Activated CD4-positive, alpha-beta T cell treated with anti-CD3 and anti-CD28 coated beads, Interleukin-2, Interleukin-4, amounts not matched to agents 100 ng/mL and 50 ng/mL, durations not matched to agents 16 hours and 8 hours (primary cell): ENCODE results near the gene ANKRD44.

Experiments used
- DNase-seq: peaks from one replicate; pipeline ENCODE4 v3.0.0-alpha.2; 2020; ENCODE audit warnings: low spot score

The ANKRD44 gene

DNA sequence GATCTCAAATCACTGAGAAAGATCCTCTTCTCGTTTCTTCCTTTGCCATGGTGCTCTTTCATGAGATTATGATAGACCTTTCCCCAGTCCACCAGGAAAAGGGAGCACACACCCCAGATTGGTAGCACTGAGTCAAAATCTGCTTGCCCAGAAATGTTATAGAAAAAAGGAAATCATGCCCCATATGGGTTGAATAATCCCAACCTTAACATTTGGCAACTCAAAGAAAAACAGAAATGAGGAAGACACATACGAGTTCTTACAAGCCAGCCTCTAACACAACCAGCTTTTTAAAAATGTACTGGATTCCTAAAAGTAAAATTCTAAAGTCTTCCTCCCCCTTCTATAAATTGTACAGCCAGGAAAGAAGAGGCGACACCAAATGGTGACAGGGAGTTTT is 103.0 kb downstream of the ANKRD44 start:
- no peak for DNase-seq

DNA sequence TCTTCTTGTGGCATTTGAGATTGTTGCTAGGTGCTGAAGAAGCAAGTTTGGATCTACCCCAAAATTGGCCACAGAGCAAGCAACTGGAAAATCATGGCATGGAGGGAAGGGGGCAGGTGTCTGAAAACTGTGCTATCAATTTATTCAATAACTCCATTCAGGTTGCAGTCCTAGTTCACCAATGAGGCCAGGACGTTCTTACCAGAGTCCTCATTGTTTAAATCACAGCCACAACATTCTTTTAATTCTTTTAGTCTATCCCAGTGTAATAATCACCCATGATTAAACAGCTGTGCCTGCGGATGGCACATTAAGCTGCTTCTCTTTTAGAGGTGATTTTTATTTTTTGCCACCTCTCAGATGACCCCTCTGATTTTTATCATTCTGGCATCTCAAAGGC is 103.5 kb downstream of the ANKRD44 start:
- DNase-seq: no peak

DNA sequence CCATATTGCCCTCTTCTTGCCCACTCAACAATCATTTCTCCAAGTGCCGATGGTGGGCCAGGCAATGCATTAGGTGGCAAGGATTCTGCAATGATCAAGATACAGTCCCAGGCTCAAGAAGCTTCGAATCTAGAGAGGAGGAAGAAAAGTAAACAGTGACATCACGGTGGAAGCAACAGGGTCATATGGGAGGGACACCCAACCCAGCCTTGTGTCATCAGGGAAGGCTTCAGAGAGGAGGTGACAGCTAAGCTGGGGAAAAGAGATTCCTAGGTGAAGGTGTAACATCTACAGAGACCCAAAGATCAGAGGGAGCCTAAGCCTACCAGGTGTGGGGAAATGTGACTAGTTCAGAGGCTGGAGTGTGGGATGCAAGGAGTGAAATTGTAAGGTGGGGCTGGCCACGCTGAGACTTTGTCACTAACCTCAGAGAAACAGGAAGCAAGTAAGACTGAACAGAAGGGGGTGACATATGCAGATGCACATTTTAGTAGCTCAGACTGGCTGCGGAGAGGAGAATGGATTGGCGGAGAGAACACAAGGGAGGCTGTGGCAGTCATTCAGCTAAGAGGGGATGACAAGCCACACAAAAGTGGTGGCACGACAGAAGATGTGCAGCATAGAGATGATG is 104.9 kb downstream of the ANKRD44 start:
- DNase-seq: peak; percentile 65

DNA sequence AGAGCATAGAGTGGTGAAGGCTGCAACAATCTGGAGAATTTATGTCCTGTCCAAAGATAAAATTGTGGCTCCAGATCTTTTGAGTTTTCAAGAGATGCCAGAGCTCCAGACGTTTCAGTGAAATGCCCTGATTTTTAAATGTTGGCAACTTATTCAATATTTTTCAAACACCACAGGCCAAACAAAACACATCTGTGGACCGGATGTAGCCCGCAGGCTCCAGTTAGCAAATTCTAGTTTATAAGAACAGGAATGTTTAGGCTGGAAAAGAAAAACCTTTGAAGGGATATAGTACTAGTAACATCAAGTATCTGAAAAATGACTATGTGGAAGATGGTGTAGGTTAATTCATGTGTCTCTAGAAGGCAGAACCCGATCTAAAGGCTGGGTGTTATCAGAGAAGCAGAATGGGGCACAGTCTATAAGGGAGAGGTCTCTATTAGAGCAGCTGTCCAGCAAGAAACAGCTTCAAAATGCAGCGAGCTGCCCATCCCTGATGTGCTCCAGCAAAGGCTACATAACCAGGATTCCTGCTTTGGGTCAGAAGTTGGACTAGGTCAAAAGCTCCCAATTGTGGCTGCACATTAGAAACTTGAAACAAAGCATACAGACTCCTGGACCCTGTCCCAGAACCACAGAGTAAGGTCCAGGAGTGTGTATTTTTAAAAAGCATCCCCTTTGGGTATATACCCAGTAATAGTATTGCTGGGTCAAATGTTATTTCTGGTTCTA is 105.9 kb downstream of the ANKRD44 start:
- DNase-seq: no peak

DNA sequence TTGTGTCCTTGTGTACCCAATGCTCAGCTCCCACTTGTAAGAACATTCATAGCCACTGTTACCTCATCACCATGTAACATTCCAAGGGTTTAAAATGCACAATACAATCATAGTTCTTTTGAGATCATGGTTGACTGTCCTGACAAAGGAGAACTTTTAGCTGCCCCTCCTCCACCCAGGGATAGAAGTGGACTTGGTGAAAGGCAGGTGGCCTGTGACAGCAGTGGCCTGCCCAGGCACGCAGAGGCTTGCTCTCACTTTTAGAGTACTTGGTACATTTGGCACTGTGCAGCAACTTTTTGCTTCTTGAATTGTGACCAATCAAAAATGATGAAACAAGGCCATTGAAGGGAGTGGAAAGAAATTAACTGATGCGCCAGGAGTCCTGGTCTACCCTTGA is 108.7 kb downstream of the ANKRD44 start:
- DNase-seq: no peak

DNA sequence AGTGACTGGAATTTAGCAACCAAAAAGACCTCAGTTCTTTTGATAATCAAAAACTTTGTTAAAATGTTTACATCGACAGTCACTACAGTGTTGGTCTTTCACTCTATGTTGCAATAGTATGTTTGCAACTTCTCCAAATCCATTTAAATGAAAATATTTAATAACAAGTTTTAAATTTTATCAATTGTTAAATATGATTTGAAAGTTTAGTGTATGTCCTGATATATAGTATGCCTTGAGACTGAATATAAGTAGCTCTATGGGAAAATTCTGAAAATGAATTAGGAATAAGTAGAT is 109.9 kb downstream of the ANKRD44 start:
- no peak for DNase-seq

DNA sequence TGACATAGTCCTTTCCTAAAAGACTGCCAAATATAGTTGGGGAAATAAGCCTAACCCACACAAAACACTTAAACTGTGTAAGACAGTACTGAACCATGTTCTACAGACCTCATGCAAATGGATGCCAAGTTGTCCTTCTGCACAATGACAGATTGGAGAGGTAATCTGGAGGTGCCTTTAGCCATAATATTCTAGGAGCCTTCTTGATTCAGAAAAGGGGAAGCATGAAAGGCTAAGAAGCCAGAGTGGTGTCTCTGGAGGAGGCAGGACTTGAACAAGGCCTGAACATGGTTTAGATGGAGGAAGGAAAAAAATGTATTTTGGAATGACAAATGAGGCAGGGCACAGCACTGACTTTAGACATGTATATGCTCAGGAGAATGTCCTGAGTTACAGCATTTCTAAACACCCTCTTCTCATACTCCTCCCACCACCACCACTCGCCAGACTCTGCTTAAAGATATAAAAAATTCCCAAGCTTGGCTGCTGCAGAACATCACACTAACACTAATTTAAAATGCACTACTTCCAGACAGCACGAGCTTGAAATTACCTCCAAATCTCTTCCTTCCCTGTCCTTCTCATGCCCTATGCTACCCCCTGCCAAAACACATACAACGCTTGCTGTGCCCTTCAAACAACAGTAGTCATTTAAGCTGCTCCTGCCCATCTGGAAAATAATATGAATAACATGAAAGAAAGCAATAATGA is 110.4 kb downstream of the ANKRD44 start:
- DNase-seq: no peak

DNA sequence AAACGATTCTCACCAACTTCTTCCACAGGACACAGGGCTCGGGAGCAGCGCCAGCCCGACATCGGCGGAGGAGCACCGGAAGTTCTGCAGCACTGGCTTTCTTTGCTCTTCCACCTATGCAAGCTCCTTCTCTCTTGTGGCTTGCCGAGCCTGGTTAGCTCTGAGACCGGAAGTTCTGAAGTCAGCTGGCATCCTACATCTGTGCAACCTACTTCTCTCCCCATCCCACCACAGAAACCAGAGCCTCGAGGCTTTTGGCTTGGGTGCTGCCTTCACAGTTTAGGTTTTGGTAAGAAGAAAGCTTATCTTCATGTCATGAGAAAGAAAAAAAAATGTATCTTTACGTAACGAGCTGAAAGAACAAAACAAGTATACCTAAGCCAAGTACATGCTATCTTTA is 111.7 kb downstream of the ANKRD44 start:
- peak; percentile 96 for DNase-seq

DNA sequence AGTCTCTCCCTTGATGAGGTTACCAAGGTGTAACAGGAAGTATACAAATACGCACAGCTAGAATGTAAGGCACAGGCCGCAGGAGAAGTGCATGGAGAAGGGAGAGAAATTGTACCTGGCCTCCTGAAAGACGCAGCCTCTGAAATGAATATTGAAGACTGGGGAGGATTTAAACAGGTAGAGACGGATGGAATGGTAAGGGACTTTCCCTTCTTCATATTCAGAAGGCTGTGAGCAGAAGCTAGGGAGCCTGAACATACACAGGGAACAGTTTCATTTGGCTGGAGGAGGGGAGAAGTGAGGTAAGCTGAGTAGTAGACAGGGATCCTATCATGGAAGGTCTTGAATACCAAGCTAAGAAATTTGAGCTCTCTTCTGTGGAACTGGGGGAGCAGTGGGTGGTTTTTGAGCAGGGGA is 112.7 kb downstream of the ANKRD44 start:
- DNase-seq: no peak

DNA sequence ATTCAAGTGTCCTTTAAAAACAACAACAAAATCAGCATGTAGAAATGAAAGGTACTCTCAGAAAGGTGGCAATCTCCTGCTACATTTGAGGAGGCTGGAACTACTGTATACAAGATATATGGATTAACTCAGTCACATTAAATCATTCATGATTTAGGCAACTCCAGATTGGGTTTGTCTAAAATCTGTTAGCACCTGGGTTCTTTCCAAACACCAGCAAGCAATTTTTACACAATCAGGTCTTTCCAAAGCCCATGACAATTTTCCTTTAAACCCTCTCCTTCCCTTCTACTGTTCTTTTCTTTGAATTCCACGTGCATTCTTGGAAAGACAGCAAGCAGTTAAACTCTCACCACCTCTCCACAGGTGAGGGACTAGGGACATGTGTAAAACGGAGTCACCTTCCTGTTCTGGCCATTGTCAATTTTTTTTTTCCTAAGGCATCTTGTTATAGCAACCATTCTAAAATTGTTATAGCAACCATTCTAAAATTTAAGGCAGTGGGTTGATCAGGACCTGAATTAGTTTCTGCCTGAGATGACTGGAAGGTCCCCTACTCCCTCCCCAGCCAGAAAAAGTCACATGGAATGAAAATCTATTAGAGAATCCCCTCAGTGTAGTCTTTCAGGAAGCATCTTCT is 113.9 kb downstream of the ANKRD44 start:
- no peak for DNase-seq

DNA sequence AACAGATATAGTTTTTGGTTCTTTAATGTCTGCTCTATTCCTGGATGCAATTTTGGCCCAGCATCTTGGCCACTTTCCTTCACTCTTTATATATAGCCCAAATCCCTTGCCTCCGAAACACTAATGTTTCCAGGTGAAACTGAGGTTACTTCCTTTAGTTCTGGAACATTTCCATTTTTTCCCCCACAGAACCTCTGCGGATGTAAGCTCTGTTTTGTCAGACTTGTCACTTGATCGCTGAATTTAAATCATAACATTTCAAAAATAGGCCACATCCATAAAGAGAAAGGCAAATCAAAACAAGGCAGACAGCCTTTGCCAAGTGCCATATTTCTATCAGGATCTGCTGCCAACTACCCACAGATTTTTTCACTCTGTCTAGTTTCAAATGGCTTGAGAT is 115.1 kb downstream of the ANKRD44 start:
- DNase-seq: no peak

DNA sequence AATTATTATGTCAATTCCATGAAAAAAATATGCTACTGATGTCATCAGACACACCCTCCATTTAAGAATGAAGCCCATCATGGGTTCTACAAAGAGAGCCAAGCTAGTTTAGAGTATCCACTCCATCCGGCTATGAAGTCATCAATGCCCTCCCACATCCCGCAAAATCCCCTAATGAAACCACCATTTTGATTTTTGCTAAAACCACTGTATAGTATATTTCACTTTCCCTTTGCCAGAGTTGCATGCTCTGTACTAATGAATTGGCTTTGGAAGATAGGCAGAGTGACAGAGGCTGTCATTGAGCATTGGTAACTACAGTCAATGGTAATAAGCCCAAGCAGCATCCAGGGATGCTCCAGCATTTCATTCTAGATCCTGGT is 118.6 kb downstream of the ANKRD44 start:
- DNase-seq: peak; percentile 63

DNA sequence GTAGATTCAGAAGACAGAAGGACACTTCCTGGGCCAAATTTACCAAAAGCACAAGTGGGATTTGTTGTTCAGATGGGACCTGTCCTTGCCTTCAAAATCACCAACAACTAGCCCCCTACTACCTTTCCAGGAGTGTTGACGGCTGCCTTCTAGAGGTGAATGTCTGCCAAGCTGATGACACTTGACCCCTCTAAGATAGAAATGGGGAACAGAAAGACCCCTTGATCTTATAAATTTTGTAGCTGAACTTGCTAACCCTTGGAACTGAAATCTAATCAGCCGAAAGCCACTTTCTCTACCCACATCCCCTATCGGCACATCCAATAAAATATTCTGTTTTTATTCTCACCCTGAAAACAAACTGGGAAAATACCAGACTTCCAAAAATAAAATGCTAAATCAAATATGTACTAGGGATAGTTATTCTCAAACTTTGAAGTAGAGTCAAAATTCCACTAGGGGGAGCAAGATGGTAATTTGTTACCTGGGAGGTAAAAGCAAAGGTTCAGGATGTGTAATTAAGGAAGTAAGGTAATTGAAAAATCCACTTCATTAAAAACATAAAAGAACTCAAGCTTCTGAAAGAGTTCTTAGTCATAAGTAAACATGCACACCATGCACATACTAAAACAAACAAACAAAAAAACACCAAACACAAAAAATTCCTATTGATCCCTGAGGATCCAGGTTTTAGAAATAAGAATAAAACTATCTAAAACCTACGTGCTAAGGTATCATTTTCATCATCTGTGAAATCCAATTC is 119.2 kb downstream of the ANKRD44 start:
- peak; percentile 71 for DNase-seq

DNA sequence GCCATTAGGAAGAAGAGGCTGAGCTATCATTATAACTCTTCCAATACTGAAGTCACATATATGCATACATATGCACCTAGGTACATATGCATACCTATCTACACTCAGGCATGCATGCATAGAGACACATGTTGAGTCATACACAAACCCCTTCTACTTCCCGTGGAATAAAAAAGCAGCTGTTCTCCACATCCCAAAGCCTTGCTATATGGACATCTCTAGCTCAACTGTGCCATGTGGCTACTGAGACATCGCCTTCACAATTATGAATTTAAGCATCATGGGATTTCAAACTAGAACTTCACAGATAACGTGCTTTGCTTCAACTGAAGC is 120.5 kb downstream of the ANKRD44 start:
- DNase-seq: no peak

DNA sequence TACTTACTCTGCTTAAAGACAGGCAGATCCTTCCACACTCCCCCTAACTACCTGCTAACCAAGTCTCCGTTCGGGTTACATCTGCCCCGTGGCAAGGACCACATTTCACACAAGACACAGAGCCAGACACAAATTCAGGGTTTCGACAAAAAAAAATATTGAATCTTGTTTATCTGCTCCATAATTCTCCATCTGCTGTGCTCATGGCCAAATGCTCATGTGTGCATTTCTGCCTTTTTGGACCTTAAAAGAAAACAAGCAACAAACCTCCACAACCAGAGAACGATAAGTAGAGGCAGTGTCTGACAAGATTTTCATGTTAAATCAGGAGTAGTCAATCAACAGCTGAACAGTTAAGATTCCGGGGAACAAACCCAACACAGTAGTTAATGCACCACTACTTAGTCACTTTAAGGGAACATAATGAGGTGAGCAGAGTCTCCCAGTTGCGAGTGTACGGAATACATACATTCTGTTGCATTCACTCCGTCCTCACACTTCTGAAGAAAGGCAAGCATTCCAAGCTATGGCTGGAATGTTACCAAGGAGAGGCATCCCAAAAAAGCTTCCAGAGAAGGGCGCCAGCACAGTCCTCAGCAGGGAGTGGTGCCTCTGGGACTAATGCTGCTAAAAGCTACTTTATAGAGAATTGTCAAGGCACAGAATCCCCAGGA is 121.0 kb downstream of the ANKRD44 start:
- DNase-seq: no peak

DNA sequence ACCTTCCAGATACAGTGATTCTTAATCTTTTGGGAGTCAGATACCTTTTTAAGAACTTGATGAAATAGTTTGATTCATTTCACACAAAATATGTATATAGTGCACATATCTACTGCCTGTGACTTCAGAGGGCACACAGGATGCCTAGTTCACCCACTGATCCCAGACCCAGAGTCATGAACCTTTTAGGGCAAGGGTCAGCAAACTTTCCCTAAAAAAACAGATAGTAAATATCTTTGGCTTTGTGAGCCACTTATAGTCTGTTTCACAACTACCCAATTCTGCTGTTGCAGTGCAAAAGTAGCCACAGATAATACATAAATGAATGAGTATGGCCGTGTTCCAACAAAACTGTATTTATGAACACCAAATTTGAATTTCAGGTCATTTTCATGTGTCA is 124.9 kb downstream of the ANKRD44 start:
- no peak for DNase-seq

DNA sequence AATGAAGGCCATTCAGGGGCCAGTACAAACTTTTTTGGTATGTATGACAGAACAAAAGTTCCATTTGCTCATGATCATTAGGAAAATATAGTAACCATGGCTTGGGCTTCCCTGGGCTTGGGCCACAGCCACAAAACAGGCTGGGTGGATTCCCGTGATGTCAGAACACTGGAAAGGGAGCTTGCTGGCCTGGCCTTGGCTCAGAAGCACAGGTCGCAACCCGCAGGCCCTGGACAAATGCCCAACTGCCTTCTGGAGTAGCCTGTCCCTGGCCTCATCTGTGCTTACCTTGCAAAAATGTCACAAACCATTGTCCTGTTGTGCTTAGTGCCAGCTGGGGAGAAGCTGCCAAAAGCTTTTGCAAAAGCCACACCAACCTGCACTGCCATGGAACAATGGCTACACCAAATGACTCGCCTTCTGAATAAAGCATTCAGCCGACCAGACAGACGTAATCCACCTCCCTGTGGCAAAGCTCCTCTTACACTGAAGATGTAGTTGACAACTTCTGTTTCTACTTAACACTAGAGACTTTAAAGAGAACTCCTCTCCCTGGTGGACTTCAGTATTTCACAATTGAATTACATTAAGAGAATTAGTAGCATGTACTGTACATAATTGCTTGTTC is 125.5 kb downstream of the ANKRD44 start:
- no peak for DNase-seq

DNA sequence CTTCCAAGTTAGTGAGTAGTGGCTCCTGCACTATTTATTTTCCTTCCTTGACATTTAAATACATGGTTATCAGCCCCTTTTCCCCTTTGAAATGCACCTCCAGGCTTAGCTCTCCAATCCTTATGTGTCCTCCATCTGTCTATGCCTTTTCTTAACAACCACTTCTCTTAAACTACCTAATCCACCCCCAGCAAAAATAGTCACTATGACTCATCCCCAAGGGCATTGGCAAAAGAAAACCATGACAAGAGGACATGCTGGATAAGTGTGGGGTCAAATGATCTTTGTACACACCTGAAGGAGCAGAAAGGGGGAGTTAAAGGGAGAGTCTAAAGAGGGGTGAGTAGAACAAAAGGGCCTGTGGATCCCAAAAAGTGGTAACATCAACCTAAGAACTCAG is 127.2 kb downstream of the ANKRD44 start:
- no peak for DNase-seq

DNA sequence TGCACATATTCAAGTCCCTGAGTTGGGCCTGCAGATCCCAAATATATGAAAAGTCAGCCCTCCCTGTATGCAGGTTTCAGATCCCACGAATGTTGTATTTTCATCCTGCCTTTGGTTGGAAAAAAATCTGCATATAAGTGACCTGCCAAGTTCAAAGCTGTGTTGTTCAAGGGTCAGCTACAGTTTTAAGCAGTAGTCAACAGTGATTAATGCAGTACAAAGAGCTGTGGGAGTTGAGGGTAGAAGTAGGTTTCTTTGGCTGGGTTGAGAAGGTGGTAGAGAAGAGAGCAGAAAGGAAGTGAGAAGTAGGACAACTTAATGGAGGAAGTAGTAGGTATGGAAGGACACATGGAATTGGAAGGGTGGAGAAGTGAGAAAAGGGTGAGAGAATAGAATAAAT is 127.9 kb downstream of the ANKRD44 start:
- DNase-seq: no peak

DNA sequence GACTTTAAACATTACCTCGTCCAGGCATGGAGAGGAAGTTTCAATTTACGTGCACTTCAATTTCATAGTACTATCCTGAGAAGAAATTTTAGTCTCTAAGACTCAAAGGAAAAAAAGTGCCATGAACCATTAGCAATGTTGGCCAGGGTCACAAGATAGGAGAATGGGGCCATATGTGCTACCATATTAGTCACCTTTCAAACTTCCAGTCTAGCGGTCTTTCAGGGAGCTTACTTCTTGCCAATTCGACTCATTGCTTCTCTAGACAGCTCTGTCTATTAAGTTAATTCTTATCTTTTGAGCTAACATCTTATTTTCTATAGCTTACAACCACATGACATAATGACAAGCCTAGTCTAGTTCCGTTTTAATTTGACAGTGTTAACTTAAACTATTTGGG is 129.1 kb downstream of the ANKRD44 start:
- no peak for DNase-seq

DNA sequence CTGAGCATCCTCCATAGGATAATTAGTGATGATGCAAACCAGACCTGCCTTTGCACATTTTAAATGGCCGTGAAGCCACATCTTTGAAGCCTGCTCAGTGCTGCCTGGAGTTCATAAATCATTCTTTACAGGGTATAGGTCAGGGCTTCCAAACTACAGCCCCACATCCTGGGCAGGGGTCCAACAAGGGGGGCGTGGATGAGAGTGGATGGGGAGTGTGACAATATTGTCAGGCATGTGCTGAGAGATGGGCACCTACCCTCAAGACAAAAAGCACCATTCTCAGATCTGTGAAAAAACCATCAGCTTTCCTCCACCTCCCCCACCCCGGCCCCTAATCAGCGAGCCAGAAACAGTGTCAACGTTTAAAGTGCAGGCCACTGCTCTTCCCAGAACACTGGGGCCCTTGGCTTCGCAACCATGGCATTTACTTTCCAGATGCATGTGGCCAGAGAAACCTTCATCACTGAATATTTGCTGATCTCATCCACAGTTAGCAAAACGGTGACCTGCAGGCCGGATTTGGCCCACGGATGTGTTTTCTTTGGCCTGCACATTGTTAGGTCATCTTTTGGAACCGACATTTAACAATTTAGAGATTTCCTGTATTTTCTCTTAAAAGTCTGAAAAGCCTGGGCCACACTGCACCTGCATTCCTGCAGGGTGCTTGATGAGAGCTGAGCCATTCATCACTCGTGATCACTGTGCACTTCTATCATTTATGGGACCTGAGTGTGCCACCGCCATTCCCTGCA is 130.7 kb downstream of the ANKRD44 start:
- no peak for DNase-seq
